Measurements from ENCODE around the gene TXN.

GRCh38 chr9:110282018-110282738 lies 25.9 kb upstream of the TXN start:
- TF ChIP-seq CTCF (IDR thresholded peaks at IDR 0.05; ENCODE audit: low read length) (no peak), EZH2 (IDR thresholded peaks at IDR 0.05; ENCODE audit: borderline replicate concordance, low read length) (no peak)
